Measurements from ENCODE around the gene PDXDC1.
A peak's percentile ranks its signal among the peaks of the same experiment; 100 is the strongest.
"Not testable (repeated sequence)": the region's sequence is repeated elsewhere in the genome, so short reads cannot be mapped to it uniquely, and the experiment has no call there.

Gene PDXDC1

GRCh38 chr16:15071916-15072769 is 97.3 kb downstream of the PDXDC1 start:
- not testable (repeated sequence) for DNase-seq

GRCh38 chr16:15073101-15073500 is 98.3 kb downstream of the PDXDC1 start:
- DNase-seq, result no peak

GRCh38 chr16:15076161-15076560 is 101.3 kb downstream of the PDXDC1 start:
- not testable (repeated sequence) for DNase-seq

GRCh38 chr16:15080883-15081282 is 106.1 kb downstream of the PDXDC1 start:
- not testable (repeated sequence) for DNase-seq

GRCh38 chr16:15082788-15083187 is 108.0 kb downstream of the PDXDC1 start:
- DNase-seq, result not testable (repeated sequence)

GRCh38 chr16:15090663-15091269 is 115.9 kb downstream of the PDXDC1 start:
- DNase-seq, result not testable (repeated sequence)

GRCh38 chr16:15093571-15093954 is 118.7 kb downstream of the PDXDC1 start:
- DNase-seq, result not testable (repeated sequence)

- DNase-seq, result peak; percentile 84 to 93
Observed at GRCh38 chr16:15093955-15094827, 119.4 kb downstream of the PDXDC1 start, which contains the start of gene RRN3. Gene RRN3 (minus strand): TSS chr16:15094272. CDS start chr16:15094233, 39 bp downstream.

- DNase-seq, result not testable (repeated sequence)
Observed at GRCh38 chr16:15096583-15096972, 121.8 kb downstream of the PDXDC1 start.

- DNase-seq, result not testable (repeated sequence)
Observed at GRCh38 chr16:15099366-15099909, 124.6 kb downstream of the PDXDC1 start.

GRCh38 chr16:15100372-15100987 is 125.7 kb downstream of the PDXDC1 start:
- not testable (repeated sequence) for DNase-seq

- not testable (repeated sequence) for DNase-seq
Observed at GRCh38 chr16:15127641-15128425, 153.0 kb downstream of the PDXDC1 start.

GRCh38 chr16:15130256-15130932 is 155.6 kb downstream of the PDXDC1 start:
- DNase-seq, result not testable (repeated sequence)

GRCh38 chr16:15130943-15131700 is 156.3 kb downstream of the PDXDC1 start:
- not testable (repeated sequence) for DNase-seq

GRCh38 chr16:15132719-15133428 is 158.0 kb downstream of the PDXDC1 start:
- not testable (repeated sequence) for DNase-seq

GRCh38 chr16:15133554-15133953 is 158.7 kb downstream of the PDXDC1 start:
- DNase-seq, result not testable (repeated sequence)

- DNase-seq, result not testable (repeated sequence)
Observed at GRCh38 chr16:15134752-15135482, 160.1 kb downstream of the PDXDC1 start.

Measured in hippocampal formation (tissue), 2 donors.